Stimulated activated CD8-positive, alpha-beta memory T cell treated with anti-CD3 and anti-CD28 coated beads, Interleukin-12 subunit alpha, Interleukin-12 subunit beta, amount 100 ng/mL, for 1 hour (primary cell): ENCODE measurements around the gene SPATA25.
"Not testable (repeated sequence)": the region's sequence is repeated elsewhere in the genome, so short reads cannot be mapped to it uniquely, and the experiment has no call there.

Experiments
- DNase-seq: peaks from one replicate; pipeline ENCODE4 v3.0.0-alpha.2; 2020; ENCODE audit warnings: low read depth

The SPATA25 gene, protein sequence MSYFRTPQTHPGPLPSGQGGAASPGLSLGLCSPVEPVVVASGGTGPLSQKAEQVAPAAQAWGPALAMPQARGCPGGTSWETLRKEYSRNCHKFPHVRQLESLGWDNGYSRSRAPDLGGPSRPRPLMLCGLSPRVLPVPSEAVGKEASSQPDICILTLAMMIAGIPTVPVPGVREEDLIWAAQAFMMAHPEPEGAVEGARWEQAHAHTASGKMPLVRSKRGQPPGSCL

DNA sequence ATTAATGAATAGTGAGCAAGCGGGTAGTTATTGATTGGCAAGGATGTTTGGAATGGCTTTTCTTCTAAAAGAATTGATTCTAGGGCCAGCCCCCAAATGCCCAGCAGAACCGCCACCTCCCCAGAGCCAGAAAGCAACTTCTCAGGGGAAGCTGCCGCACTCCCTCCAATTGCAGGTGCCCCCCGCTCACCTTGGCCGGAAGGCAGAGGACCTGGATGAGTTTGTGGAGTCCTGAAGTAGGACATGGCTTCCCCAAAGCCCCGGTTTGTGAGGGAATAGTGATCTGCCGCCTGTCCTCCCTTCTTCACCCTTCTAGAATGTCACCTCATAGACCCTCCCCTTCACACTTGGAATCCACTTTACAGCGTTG, at the start of gene SPATA25:
TSS of gene SPATA25 (minus strand) at position 277 of the 370 bp plus-strand sequence. CDS start at position 245, 32 bp downstream.
- no peak for DNase-seq

DNA sequence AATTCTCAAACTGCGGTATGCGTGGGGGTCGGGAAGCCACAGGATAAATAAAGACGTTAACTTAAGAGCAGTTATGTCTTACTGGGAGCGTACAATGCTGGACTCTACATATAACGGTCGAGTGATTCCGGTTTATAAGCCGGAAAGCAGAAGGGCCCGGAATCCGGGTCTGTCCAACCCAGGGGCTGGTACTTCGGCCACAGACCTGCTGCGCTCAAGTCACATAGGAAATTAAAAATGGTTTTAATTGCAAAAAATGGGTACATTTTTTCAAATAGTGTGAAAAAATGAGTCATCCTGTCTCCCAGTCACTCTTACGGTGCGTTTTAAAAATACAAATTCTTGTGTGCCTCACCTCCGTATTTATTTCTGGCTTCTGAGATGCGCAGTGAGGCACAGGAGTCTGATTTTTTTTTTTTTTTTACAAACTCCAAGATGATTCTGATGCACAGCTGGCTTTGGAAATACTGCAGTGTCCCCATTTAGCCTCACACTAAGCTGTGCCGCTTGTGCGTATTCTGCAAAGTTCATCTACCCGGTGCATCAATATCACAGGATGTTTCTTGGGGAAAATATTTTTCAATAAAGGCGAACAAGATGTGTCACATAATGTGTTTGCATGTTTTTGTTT, 48.1 kb upstream of the SPATA25 start:
- no peak for DNase-seq

DNA sequence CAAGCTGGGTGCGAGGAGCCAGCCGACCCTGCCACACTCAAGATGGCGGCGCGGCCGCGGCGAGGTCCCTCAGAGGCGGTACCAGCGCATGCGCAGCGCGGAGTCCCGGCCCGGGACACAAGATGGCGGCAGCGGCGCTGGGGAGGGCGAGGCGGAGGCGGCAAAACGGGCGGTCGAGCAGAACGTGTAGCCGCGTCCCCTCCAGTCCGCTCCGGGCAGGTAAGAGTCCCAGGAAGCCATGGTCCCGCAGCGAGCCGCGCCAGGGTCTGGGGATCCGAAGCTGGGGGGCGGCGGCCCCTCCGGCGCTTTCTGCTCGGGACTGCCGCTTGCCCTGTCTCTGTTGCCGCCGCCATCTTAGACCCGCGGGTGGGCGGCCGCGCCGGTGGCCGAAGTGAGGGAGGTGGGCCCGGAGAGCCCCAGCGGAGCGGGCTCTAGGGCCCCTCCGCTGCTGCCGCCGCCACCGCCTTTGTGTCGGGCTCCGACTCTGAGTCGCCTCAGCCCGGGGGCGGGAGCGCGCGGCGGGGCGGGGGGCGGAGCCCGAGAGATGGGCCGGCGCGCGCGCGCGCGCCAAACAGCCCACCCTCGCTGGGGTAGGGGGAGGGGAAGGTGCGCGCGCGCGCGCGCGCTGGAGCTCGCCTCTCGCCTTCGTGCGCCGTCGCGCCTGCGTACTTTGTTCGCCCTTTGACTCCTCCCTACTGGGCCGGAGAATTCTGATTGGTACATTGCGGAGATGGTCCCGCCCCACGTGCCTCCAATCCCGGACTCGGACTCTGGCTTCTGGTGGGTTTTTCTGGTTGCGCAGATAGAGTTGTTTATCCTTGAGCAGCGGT, 47.4 kb upstream of the SPATA25 start, which contains the start of gene PCIF1:
TSS of gene PCIF1 (plus strand) at position 98 of the 830 bp plus-strand sequence. CDS start 4,317 bp downstream, outside the sequence.
- peak; percentile 99 for DNase-seq

DNA sequence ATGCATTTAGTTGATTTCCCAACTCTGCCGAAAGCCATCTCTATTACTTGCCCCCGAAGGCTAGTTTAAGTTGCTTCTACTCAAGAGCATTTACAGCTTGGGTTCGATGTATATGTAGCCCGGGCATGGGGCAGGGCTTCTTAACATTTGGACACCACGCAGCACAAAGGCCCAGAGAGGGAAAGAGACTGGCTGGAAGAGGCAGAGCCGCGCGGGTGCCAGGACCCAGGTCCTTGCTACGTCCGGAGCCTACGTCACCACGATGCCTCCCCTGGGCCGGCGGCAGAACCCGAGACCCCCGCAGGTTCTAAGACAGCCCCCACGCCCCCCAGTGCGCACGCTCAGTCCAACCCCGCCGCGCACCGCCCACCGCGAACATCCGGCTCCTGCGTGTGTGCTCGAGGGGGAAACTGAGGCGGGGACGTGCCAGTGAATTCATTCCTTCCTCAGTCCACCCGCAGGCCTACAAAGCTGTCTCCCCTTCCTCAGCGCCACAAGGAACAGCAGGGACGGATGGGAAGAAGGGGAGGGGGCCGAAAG, 46.7 kb upstream of the SPATA25 start:
- peak; percentile 32 for DNase-seq

DNA sequence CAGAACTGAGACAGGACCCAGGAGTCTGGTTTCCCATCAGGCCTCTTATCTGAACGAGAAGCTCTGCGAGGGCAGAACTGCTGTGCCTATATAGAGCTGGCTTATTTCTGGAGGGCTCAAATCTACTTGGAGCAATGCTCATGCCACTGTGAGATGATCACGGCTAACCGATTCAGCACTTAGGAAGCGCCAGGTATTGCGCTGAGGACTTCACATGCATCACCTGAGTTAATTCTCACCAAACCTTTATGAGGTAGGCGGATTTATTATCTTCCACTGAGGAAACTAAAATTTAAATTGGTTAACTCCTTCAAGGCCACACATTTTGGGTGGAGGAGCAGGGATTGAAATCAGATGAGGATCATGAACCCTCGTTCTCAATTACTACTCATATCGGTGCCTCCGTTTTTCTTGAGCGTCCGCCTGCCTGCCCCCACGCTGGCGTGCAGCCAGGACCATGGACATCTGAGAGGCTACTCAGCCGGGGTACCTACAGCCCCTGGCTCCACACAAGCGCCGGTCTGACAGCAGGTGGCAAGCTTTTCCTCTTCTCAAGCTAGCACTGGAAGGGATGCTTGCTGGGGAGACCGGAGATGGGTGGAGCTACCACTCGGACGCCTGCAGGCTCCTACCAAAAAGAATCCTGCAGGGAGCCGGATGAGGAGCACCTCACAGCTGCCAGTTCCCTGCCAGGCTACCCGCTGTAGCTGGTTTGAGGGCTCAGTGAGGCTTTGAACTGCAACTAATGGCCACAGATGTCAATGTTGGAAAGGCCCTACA, 46.0 kb upstream of the SPATA25 start:
- DNase-seq: peak; percentile 22

DNA sequence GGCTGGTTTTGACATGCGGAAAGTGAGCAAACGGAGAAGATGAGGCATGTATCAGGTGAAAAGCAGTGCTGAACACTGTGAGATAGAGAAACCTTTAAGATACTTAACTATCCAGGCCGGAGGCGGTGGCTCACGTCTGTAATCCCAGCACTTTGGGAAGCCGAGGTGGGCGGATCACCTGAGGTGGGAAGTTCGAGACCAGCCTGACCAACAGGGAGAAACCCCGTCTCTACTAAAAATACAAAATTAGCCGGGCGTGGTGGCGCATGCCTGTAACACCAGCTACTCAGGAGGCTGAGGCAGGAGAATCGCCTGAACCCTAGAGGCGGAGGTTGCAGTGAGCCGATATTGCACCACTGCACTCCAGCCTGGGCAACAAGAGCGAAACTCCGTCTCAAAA, 44.3 kb upstream of the SPATA25 start:
- DNase-seq: not testable (repeated sequence)

DNA sequence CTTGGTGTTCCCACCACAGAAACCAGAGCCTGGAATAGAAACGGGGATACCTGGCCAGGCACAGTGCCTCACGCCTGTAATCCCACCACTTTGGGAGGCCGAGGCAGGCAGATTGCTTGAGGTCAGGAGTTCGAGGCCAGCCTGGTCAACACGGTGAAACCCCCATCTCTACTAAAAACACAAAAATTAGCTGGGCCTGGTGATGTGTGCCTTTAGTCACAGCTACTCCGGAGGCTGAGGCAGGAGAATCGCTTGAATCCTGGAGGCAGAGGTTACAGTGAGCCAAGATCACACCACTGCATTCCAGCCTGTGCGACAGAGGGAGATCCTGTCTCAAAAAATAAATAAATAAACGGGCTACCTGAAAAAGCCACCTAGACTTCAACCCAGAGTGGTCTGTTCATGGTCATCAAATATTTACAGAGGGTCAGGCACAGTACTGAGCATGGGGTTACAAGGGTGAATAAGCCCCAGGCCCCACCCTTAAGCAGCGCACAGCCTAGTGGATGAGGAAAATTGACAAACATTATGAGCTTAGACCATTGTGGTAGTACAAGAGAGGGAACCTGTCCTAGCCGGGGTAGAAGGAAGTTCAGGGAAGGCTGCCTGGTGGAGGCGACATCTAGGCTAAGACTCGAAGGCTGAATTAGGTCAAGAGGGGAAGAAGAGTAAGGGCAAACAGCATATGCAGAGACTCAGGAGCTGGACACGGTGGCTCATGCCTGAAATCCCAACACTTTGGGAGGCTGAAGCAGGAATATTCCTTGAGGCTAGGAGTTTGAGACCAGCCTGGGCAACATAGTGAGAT, 39.9 kb upstream of the SPATA25 start:
- no peak for DNase-seq

DNA sequence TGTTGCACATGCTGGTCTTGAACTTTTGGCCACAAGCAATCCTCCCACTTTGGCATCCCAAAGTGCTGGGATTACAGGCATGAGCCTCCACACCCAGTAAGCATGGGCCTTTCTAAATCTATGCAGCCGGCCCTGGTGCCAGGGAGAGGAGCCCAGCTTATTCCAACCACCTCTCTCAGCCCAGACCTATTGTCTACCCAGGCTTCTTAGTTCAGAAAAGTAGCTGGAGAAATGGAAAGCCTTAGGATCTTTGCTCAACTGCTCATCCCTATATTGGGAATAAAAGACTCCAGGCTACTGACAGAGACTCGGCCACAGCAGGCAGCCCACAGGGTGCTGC, 39.3 kb upstream of the SPATA25 start:
- DNase-seq: no peak

DNA sequence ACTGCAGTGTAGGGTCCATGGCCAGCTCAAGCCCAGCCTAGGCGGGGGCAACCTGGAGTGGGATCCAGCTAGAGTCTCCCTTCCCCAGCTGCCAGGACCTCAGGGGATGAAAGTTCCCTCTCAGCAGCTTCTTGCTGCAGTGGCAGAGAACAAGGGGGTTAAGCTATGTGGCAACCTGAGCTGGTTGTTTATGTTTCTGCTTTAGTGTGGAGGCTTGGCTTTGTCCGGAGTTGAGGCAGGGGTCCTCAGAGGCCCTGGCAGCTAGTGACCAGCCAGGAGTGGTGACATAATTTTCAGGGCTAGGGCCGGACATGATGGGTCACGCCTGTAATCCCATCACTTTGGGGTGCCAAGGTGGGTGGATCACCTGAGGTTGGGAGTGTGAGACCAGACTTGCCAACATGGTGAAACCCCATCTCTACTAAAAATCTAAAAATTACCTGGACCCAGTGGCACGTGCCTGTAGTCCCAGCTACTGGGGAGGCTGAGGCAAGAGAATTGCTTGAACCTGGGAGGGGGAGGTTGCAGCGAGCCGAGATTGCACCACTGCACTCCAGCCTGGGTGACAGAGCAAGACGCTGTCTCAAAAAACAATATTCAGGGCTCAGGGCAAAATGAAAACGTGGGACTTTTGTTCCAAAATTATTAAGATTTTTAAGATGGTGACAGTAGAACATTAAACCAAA, 38.5 kb upstream of the SPATA25 start:
- DNase-seq: no peak

DNA sequence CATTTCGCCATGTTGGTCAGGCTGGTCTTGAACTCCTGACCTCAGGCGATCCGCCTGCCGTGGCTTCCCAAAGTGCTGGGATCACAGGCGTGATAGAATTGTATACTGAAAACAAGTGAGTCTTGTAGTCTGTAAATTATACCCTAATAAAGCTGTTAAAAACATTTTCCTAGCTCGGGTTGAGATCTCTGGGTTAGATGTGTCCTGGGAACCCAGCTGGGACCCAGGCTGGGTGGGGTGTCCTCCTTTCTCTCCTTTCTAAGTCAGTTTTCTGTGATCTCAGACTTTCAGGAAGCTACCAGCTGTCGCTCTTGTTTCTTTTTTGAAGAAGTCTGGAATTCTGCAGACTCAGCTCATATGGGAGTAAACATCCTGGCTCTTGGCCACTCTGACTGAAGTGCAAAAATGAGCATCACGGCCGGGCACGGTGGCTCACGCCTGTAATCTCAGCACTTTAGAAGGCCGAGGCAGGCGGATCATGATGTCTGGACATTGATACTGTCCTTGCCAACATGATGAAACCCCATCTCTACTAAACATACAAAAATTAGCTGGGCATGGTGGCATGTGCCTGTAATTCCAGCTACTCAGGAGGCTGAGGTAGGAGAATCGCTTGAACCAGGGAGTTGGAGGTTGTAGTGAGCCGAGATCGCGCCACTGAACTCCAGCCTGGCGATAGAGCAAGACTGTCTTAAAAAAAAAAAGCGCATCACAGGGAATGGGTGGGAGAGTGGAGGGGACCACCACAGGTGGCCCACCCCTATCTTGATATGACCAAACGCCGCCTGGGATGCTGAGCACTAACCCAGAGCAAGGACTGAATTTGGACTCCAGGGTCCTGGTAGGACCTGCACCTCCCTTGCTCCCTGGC, 37.2 kb upstream of the SPATA25 start:
- no peak for DNase-seq

DNA sequence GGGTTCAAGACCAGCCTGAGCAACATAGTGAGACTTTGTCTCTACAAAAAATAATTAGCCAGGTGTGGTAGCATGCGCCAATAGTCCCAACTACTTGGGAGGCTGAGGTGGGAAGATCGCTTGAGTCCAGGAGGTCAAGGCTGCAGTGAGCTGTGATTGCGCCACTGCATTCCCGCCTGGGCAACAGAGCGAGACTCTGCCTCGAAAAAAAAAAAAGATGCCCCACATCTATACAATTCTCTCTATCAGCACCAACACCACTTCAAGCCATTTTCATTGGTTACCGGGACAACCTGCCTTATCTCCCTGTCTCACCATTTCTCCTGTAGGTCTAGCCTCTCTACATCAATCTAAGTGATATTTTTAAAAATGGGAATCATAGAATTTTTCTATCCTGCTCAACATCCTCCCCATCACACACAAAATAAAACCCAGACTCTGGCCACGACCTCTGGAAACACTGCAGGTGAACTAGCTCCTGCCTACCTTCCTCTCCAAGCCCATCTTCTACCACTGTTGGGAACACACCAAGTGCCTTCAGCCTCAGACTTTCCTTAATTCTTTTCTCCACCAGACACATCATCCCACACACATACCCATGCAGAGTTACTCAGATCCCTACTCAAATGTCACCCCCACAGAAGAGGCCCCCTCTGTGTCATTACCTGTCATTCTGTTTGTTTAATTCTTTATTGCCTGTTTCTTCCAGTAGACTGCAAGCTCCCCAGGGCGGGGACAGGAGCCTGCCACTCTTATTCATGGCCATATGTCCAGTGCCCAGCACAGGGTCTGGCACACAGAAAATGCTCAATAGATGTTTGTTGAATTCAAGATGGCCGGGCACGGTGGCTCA, 34.1 kb upstream of the SPATA25 start:
- no peak for DNase-seq

DNA sequence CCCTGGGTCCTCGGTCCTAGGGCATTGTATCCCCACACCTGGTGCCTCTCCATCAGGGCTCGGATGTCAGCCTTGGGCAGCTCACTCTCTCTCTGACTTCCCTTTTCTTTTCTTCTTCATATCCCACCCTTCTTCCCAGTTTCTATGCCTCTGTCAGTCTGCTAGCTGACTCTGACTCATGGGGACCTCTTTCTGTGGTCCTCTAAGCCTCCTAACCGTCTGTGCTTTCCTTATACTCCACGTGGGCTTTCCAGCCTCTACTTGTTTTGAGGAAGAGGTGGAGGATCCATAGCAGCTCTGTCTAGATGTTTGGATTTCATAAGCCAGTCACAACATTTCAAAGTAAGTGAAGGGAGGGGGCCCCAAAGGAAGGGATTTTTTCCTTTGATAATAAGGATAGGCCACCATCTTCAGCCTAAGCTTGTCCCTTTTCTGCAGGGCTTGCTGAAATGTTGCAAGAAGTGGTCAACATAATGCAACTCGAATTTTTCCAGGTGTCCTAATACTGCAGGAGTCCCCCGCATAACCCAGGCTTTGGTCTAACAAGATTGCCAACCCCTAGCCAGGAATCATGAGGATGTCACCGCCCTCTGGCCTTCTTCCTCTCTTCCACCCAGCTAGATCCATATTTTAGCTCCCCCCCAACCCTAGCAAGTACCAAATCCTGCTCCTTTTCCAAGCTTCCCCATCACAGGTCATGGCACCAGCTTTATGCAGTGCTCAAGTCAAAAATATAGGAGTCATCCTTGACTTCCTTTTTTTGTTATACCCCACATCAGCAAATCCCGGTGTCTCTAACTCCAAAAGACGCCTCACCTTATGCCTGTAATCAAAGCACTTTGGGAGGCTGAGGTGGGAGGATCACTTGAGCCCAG, 33.3 kb upstream of the SPATA25 start:
- DNase-seq: no peak

DNA sequence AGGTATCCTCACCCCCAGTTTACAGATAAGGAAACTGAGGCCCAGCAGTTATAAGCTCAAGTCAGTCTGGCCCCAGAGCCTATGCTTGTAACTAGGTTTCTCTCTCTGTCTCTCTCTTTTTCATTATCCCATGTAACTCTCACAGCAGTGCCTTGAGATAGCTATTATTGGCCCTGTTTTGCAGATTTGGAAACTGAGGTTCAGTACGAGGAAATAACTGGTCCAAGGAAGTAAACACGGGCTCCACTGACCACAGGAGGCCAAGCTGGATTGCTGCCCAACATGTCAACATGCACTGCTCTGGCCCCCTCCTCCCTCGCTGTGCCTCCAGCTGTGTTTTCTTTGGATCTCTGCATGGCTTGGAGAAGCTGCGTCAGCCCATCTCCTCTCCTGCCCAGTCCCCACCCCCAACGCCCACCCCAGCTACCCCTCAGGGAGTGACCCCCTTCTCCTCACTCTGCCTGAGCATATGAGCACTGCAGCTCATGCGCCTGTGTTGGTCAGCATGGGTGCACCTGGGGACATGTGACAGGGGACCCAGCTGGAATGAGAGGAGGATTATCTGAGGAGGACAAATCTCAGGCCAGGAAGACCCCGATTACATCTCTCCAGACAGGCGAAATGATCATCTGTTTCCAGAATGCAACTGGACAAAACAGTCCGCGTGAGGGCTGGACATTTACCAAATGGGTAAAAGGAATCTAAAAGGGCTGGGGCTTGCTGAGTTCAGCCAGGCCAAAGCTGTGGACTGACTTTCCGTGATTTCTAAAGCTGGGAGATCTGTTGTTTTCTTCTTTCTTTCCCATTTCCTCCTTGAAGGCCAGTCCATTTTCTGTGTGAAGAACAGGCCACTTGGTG, 32.3 kb upstream of the SPATA25 start:
- no peak for DNase-seq

DNA sequence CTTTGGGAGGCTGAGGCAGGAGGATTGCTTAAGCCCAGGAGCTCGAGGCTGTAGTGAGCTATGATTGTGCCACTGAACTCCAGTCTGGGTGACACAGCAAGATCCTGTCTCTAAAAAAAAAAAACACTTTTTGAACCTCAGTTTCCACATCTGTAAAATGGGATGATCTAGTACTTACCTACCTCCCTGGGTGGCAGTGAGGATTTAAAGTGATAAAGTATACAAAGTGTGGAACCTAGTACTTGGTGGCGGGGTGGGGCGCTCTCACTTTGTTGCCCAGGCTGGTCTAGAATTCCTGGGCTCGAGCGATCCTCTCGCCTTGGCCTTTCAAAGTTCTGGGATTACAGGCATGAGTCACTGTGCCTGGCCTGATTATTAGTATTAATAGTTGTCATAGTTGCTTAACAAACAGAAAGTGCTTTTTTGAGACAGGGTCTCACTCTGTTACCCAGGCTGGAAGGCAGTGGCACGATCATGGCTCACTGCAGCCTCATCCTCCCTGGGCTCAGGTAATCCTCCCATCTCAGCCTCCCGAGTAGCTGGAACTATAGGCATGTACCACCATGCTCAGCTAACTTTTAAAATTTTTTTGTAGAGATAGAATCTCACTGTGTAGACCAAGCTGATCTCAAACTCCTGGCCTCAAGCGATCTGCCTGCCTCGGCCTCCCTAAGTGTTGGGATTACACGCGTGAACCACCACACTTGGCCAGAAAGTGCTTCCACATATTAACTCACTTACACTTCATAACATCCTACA, 31.5 kb upstream of the SPATA25 start:
- no peak for DNase-seq

DNA sequence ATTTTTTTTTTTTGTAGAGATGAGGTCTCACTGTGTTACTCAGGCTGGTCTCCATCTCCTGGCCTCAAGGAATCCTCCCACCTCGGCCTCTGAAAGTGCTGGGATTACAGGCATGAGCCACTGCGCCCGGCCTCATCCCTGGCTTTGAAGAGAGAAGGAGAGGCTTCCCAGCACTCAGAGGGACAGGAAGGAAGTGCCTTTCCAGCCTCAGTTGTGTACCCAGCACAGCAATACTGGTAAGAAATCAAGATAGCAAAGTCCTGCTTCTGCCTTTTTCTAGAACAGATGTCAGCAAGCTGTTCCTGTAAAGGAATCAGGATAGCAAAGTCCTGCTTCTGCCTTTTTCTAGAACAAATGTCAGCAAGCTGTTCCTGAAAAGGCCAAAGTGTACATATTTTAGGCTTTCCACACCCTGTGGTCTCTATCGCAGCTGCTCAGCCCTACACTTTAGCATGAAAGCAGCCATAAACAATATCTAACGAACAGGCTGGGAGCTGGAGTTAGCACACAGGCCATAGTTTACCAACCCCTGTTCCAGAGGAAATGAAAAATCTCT, 30.8 kb upstream of the SPATA25 start:
- DNase-seq: no peak

DNA sequence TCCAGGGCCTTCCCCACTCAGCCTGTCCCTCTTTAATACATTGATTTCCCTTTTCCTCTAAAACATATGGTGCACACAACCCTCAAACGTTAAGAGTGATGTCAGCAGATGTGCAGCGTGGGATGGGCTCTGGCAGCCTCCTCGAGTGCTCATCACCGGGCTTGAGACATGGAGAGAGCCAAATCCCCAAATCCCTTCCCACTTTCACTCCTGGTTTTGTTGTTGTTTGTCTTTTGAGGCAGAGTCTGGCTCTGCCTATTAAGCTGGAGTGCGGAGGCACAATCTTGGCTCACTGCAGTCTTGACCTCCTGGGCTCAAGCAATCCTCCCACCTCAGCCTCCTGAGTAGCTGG, 30.3 kb upstream of the SPATA25 start:
- no peak for DNase-seq
